GM23248 (cell line): ENCODE data around the gene JARID2.

Experiments used
- EZH2 ChIP-seq: fragments of 200-600 bp; sonication (generic); IDR thresholded peaks from 2 replicates; pipeline ENCODE4 v1.6.1; 2018; ENCODE audit warnings: antibody characterized with exemption, mild to moderate bottlenecking; ENCODE audit not compliant: insufficient read depth, poor library complexity, severe bottlenecking
- EZH2phosphoT487 ChIP-seq: fragments of 200-600 bp; sonication (generic); IDR thresholded peaks from 2 replicates; pipeline ENCODE4 v1.6.1; 2018; ENCODE audit warnings: antibody characterized with exemption, moderate library complexity, mild to moderate bottlenecking, low read depth; ENCODE audit not compliant: insufficient read depth

GRCh38 chr6:15264412-15264811 is 18.5 kb downstream of the JARID2 start:
- TF ChIP-seq EZH2 (no peak), EZH2phosphoT487 (no peak)
